ENCODE results near the gene LRP1.

GRCh38 chr12:57099047-57099714 is 29.1 kb upstream of the LRP1 start:
- TF ChIP-seq POLR2A (IDR thresholded peaks at IDR 0.05) (no peak), CTCF (IDR thresholded peaks at IDR 0.05) (no peak), EP300 (IDR thresholded peaks at IDR 0.05) (no peak), POLR2AphosphoS5 (IDR thresholded peaks at IDR 0.05) (no peak)
